SK-N-SH (cell line): ENCODE measurements around the gene DYDC2. TPM values are rescaled to one million over a fixed set of nuclear protein-coding genes. Genes with fewer than 3 reads are reported as not detected.

ENCODE experiments used
- CTCF ChIA-PET: fragments of 300-600, 350-600 bp; formaldehyde crosslinking; extraction: SDS; loops from one replicate; lab custom pipeline; 2021; lab: Yijun Ruan, JAX
- POLR2A ChIA-PET: fragments of 350-600 bp; sonication (Branson Sonifier 250); formaldehyde crosslinking; extraction: SDS; loops from one replicate; lab custom pipeline; 2020; ENCODE audit warnings: antibody characterized with exemption, inconsistent platforms; lab: Yijun Ruan, JAX
- DNase-seq: peaks from one replicate; pipeline ENCODE4 v3.0.0; 2012
- H2AFZ ChIP-seq: fragments of 200-600 bp; sonication (generic); 2 replicates; pipeline ENCODE4 v1.8.1; 2016; ENCODE audit warnings: antibody characterized with exemption, mild to moderate bottlenecking, low read depth
- H3F3A ChIP-seq: fragments of 200-600 bp; sonication (generic); replicated peaks from 2 replicates; pipeline ENCODE3; 2016; ENCODE audit warnings: antibody characterized with exemption, mild to moderate bottlenecking; ENCODE audit not compliant: insufficient read depth
- H3K27ac ChIP-seq, 2 experiments: fragments of 200-500 bp in 1 of 2; fragments of 200-600 bp in 1 of 2; sonication (Bioruptor generic) in 1 of 2; sonication (generic), shearing (Covaris generic) in 1 of 2; 2 replicates each; pipeline versions ENCODE4 v1.5.1 to v1.6.1; 2014 to 2016; ENCODE audit warnings: low read depth in 2 of 2, inconsistent platforms in 1 of 2, low read length in 1 of 2, mild to moderate bottlenecking in 1 of 2, mixed read lengths in 1 of 2
- H3K27me3 ChIP-seq: fragments of 200-600 bp; sonication (generic), shearing (Covaris generic); 2 replicates; pipeline ENCODE4 v1.6.1; 2016; ENCODE audit warnings: mixed run types; ENCODE audit not compliant: insufficient read depth
- H3K36me3 ChIP-seq, 2 experiments: fragments of 200-500 bp in 1 of 2; fragments of 200-600 bp in 1 of 2; sonication (Bioruptor generic) in 1 of 2; sonication (generic) in 1 of 2; replicated peaks in 1 of 2; 2 replicates each; pipeline versions ENCODE3 to v1.5.1; 2014 to 2016; ENCODE audit warnings: low read length in 1 of 2, mild to moderate bottlenecking in 1 of 2; ENCODE audit not compliant: insufficient read depth in 2 of 2, control insufficient read depth in 1 of 2
- H3K4me1 ChIP-seq, 2 experiments: fragments of 200-500 bp in 1 of 2; fragments of 200-600 bp in 1 of 2; sonication (Bioruptor generic) in 1 of 2; sonication (generic), shearing (Covaris generic) in 1 of 2; 2 replicates each; pipeline versions ENCODE4 v1.5.1 to v1.6.1; 2014 to 2016; ENCODE audit warnings: low read depth in 1 of 2, low read length in 1 of 2, mixed run types in 1 of 2; ENCODE audit not compliant: insufficient read depth in 2 of 2, control insufficient read depth in 1 of 2
- H3K4me2 ChIP-seq: fragments of 200-600 bp; sonication (generic), shearing (Covaris generic); 2 replicates; pipeline ENCODE4 v1.6.1; 2017; ENCODE audit warnings: mixed run types
- H3K4me3 ChIP-seq, 2 experiments: fragments of 200-500 bp in 1 of 2; fragments of 200-600 bp in 1 of 2; sonication (Bioruptor generic) in 1 of 2; sonication (generic), shearing (Covaris generic) in 1 of 2; 2 replicates each; pipeline versions ENCODE4 v1.5.1 to v1.8.1; 2014 to 2016; ENCODE audit warnings: low read depth in 2 of 2, inconsistent platforms in 1 of 2, low read length in 1 of 2, mild to moderate bottlenecking in 1 of 2, mixed read lengths in 1 of 2, moderate library complexity in 1 of 2
- H3K79me2 ChIP-seq: fragments of 200-600 bp; sonication (generic); 2 replicates; pipeline ENCODE4 v1.8.1; 2017; ENCODE audit warnings: mild to moderate bottlenecking; ENCODE audit not compliant: insufficient read depth
- H3K9ac ChIP-seq: fragments of 200-600 bp; sonication (generic); 2 replicates; pipeline ENCODE4 v1.6.1; 2017; ENCODE audit warnings: mixed run types
- H3K9me2 ChIP-seq: fragments of 200-600 bp; sonication (generic); 2 replicates; pipeline ENCODE4 v1.6.1; 2017; ENCODE audit warnings: mixed run types
- H3K9me3 ChIP-seq: fragments of 200-600 bp; sonication (generic); 2 replicates; pipeline ENCODE4 v1.6.1; 2017; ENCODE audit warnings: mixed run types, mild to moderate bottlenecking, moderate library complexity
- H4K20me1 ChIP-seq: fragments of 200-600 bp; sonication (generic); 2 replicates; pipeline ENCODE4 v1.6.1; 2017; ENCODE audit warnings: mild to moderate bottlenecking, mixed run types; ENCODE audit not compliant: insufficient read depth
- ELF1 ChIP-seq: IDR thresholded peaks from 2 replicates; pipeline ENCODE4 v1.4.0; 2012
- EP300 ChIP-seq, 2 experiments: IDR thresholded peaks; 2 replicates each; pipeline versions ENCODE4 v1.4.0 to v1.6.1; 2012; ENCODE audit warnings: borderline replicate concordance in 1 of 2, low read depth in 1 of 2, low read length in 1 of 2
- EZH2phosphoT487 ChIP-seq: fragments of 200-600 bp; sonication (generic); IDR thresholded peaks from 2 replicates; pipeline ENCODE4 v1.6.1; 2017; ENCODE audit warnings: low read depth, mixed run types, mild to moderate bottlenecking, antibody characterized with exemption, moderate library complexity, borderline replicate concordance
- FOSL2 ChIP-seq: IDR thresholded peaks from 2 replicates; pipeline ENCODE4 v1.4.0; 2012; ENCODE audit warnings: low read depth, mild to moderate bottlenecking, moderate library complexity, borderline replicate concordance
- MXI1 ChIP-seq: IDR thresholded peaks from 2 replicates; pipeline ENCODE4 v1.6.1; 2012; ENCODE audit warnings: mild to moderate bottlenecking, low read depth, low read length, improper control_type of control experiment
- NFIC ChIP-seq: IDR thresholded peaks from 2 replicates; pipeline ENCODE4 v1.4.0; 2012; ENCODE audit warnings: borderline replicate concordance
- RFX5 ChIP-seq: IDR thresholded peaks from 2 replicates; pipeline ENCODE4 v1.6.1; 2012; ENCODE audit warnings: mild to moderate bottlenecking, improper control_type of control experiment, low read length
- TCF12 ChIP-seq: IDR thresholded peaks from 2 replicates; pipeline ENCODE4 v1.4.0; 2012
- YY1 ChIP-seq: IDR thresholded peaks from 2 replicates; pipeline ENCODE4 v1.4.0; 2012; ENCODE audit warnings: low read depth, mild to moderate bottlenecking
- WGBS: methylation state at CpG from one replicate; pipeline ENCODE4 v1.1.6; 2017; ENCODE audit warnings: low lambda C conversion rate; 5-methylcytosine and 5-hydroxymethylcytosine counted together
- polyA plus RNA-seq, 3 experiments: library from polyadenylated mRNA; depleted of rRNA; stranded (reverse); fragments of >200 nt; gene quantifications; 2 replicates each; pipeline ENCODE4 v1.2.3, GENCODE V29; 2012
- TF ChIP-seq, protein P1 (sequence below): fragments of 150-350 bp; IDR thresholded peaks from 2 replicates; pipeline ENCODE4 v1.6.1; 2017; ENCODE audit warnings: antibody characterized with exemption, low read length, low read depth, borderline replicate concordance
- TF ChIP-seq, protein P2 (sequence below): IDR thresholded peaks from 2 replicates; pipeline ENCODE4 v1.6.1; 2012; ENCODE audit warnings: mild to moderate bottlenecking, low read depth, low read length, moderate library complexity
- TF ChIP-seq, protein P3 (sequence below): fragments of 200-600 bp; sonication (generic); IDR thresholded peaks from 2 replicates; pipeline ENCODE4 v1.6.1; 2017; ENCODE audit warnings: antibody characterized with exemption, mild to moderate bottlenecking, moderate library complexity
- TF ChIP-seq, protein P4 (sequence below): IDR thresholded peaks from 2 replicates; pipeline ENCODE4; 2012

Gene DYDC2
- polyA plus RNA-seq, 1 of the 3 experiments (the other 2 are of a cell fraction): 0.08 TPM

DNA sequence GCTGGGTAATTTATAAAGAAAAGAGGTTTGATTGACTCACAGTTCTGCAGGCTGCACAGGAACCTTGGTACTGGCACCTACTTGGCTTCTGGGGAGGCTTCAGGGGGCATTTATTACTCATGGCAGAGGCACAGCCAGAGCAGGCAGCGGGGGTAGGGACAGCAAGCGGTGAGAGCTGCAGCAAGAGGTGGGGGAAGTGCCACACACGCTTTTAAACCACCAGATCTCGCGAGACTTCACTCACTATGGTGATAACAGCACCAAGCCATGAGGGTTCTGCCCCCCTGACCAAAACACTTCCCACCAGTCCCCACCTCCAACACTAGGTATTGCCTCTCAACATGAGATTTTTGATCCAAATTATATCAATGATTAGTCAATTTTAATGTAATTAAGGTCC, 43.1 kb upstream of the DYDC2 start:
- no peak overlapping the region for H3K9ac ChIP-seq
- WGBS: 46% methylated on average over 5 of the region's 5 CpGs
- H2AFZ ChIP-seq: no peak overlapping the region
- DNase-seq: no peak
- no peaks in the 10 kb centered on the region for H3K79me2 ChIP-seq
- H3K9me3 ChIP-seq: no peaks in the 10 kb centered on the region
- H3K27me3 ChIP-seq: no peaks in the 10 kb centered on the region
- H3K27ac ChIP-seq: no peak overlapping the region
- no peaks in the 10 kb centered on the region for H3K36me3 ChIP-seq
- TF ChIP-seq MXI1: no peak
- H3F3A ChIP-seq: no peaks in the 10 kb centered on the region
- H3K9me2 ChIP-seq: no peaks in the 10 kb centered on the region
- no peaks in the 10 kb centered on the region for H3K4me1 ChIP-seq
- ChIA-PET CTCF (no interaction called here), POLR2A (no interaction called here)
- no peak overlapping the region for H3K4me2 ChIP-seq
- no peak overlapping the region for H3K4me3 ChIP-seq
- no peaks in the 10 kb centered on the region for H4K20me1 ChIP-seq

DNA sequence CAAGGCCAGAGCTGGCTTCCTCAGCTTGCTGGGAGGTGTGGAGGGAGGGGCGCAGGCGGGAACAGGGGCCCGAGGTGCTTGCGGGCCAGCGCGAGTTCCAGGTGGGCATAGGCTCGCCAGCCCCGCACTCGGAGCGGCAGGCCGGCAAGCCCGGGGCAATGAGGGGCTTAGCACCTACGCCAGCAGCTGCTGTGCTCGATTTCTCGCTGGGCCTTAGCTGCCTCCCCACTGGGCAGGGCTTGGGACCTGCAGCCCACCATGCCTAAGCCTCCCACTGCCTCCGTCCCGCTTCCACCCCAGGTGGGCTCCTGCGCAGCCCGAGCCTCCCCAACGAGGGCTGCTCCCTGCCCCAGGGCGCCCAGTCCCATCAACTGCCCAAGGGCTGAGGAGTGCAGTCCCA, 41.2 kb upstream of the DYDC2 start:
- no peak overlapping the region for H2AFZ ChIP-seq
- H3K4me1 ChIP-seq: no peaks in the 10 kb centered on the region
- no peaks in the 10 kb centered on the region for H3K36me3 ChIP-seq
- H3K9me3 ChIP-seq: no peaks in the 10 kb centered on the region
- H3K27ac ChIP-seq: no peak overlapping the region
- H4K20me1 ChIP-seq: no peaks in the 10 kb centered on the region
- no peaks in the 10 kb centered on the region for H3F3A ChIP-seq
- H3K9ac ChIP-seq: no peak overlapping the region
- H3K4me3 ChIP-seq: no peak overlapping the region
- H3K9me2 ChIP-seq: no peaks in the 10 kb centered on the region
- no peak for TF ChIP-seq YY1
- TF ChIP-seq RFX5: no peak
- TF ChIP-seq FOSL2: no peak
- TF ChIP-seq EP300 (IDR thresholded peaks at IDR 0.05; ENCODE audit: borderline replicate concordance in 1 of 2, low read depth in 1 of 2, low read length in 1 of 2): no peak
- no peaks in the 10 kb centered on the region for H3K27me3 ChIP-seq
- no peak for DNase-seq
- no peaks in the 10 kb centered on the region for H3K79me2 ChIP-seq
- ChIA-PET POLR2A (no interaction called here), CTCF (no interaction called here)
- no peak overlapping the region for H3K4me2 ChIP-seq
- 63% methylated on average over 9 of the region's 21 CpGs for WGBS

DNA sequence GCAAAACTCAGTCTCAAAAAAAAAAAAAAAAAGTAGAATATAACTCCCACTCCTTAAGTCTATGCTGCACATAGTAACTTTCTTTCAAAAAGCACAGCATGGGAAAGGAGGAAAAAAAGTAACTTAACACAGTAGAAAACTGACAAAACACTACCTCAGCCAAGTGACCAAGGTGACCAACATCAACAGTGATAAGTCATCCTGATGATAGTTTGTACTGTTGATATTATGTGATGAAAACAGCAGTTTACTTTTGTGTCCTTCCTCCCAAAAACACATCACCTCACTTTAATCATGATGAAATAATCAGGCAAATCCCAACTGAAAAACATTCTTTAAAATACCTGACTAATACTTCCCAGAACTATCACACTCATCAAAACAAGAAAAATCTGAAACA, 37.8 kb upstream of the DYDC2 start:
- H3K79me2 ChIP-seq: no peaks in the 10 kb centered on the region
- POLR2A ChIA-PET: no interaction called here
- TF ChIP-seq NFIC (no peak), EZH2phosphoT487 (no peak), TCF12 (no peak), EP300 (IDR thresholded peaks at IDR 0.05; ENCODE audit: borderline replicate concordance in 1 of 2, low read depth in 1 of 2, low read length in 1 of 2) (no peak), ELF1 (no peak)
- TF ChIP-seq, protein P1, sequence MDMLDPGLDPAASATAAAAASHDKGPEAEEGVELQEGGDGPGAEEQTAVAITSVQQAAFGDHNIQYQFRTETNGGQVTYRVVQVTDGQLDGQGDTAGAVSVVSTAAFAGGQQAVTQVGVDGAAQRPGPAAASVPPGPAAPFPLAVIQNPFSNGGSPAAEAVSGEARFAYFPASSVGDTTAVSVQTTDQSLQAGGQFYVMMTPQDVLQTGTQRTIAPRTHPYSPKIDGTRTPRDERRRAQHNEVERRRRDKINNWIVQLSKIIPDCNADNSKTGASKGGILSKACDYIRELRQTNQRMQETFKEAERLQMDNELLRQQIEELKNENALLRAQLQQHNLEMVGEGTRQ: no peak
- TF ChIP-seq, protein P2, sequence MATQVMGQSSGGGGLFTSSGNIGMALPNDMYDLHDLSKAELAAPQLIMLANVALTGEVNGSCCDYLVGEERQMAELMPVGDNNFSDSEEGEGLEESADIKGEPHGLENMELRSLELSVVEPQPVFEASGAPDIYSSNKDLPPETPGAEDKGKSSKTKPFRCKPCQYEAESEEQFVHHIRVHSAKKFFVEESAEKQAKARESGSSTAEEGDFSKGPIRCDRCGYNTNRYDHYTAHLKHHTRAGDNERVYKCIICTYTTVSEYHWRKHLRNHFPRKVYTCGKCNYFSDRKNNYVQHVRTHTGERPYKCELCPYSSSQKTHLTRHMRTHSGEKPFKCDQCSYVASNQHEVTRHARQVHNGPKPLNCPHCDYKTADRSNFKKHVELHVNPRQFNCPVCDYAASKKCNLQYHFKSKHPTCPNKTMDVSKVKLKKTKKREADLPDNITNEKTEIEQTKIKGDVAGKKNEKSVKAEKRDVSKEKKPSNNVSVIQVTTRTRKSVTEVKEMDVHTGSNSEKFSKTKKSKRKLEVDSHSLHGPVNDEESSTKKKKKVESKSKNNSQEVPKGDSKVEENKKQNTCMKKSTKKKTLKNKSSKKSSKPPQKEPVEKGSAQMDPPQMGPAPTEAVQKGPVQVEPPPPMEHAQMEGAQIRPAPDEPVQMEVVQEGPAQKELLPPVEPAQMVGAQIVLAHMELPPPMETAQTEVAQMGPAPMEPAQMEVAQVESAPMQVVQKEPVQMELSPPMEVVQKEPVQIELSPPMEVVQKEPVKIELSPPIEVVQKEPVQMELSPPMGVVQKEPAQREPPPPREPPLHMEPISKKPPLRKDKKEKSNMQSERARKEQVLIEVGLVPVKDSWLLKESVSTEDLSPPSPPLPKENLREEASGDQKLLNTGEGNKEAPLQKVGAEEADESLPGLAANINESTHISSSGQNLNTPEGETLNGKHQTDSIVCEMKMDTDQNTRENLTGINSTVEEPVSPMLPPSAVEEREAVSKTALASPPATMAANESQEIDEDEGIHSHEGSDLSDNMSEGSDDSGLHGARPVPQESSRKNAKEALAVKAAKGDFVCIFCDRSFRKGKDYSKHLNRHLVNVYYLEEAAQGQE: no peak
- TF ChIP-seq, protein P3, sequence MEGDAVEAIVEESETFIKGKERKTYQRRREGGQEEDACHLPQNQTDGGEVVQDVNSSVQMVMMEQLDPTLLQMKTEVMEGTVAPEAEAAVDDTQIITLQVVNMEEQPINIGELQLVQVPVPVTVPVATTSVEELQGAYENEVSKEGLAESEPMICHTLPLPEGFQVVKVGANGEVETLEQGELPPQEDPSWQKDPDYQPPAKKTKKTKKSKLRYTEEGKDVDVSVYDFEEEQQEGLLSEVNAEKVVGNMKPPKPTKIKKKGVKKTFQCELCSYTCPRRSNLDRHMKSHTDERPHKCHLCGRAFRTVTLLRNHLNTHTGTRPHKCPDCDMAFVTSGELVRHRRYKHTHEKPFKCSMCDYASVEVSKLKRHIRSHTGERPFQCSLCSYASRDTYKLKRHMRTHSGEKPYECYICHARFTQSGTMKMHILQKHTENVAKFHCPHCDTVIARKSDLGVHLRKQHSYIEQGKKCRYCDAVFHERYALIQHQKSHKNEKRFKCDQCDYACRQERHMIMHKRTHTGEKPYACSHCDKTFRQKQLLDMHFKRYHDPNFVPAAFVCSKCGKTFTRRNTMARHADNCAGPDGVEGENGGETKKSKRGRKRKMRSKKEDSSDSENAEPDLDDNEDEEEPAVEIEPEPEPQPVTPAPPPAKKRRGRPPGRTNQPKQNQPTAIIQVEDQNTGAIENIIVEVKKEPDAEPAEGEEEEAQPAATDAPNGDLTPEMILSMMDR: no peak
- TF ChIP-seq, protein P4, sequence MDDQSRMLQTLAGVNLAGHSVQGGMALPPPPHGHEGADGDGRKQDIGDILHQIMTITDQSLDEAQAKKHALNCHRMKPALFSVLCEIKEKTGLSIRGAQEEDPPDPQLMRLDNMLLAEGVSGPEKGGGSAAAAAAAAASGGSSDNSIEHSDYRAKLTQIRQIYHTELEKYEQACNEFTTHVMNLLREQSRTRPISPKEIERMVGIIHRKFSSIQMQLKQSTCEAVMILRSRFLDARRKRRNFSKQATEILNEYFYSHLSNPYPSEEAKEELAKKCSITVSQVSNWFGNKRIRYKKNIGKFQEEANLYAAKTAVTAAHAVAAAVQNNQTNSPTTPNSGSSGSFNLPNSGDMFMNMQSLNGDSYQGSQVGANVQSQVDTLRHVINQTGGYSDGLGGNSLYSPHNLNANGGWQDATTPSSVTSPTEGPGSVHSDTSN: no peak

More for the DNA sequence above, 37.8 kb upstream of the DYDC2 start:
- no peak overlapping the region for H3K4me2 ChIP-seq
- H3K9me3 ChIP-seq: no peaks in the 10 kb centered on the region
- CTCF ChIA-PET: no interaction called here
- H3K36me3 ChIP-seq: no peaks in the 10 kb centered on the region
- no peak overlapping the region for H3K9ac ChIP-seq
- DNase-seq: no peak
- H3K4me3 ChIP-seq: no peak overlapping the region
- no peaks in the 10 kb centered on the region for H3K27me3 ChIP-seq
- H3K27ac ChIP-seq: no peak overlapping the region
- no peak overlapping the region for H2AFZ ChIP-seq
- no peaks in the 10 kb centered on the region for H3K9me2 ChIP-seq
- no peaks in the 10 kb centered on the region for H3F3A ChIP-seq
- H3K4me1 ChIP-seq: no peaks in the 10 kb centered on the region
- H4K20me1 ChIP-seq: no peaks in the 10 kb centered on the region
